Gastrocnemius medialis (tissue), 4 donors: ENCODE measurements around the gene MEGF8. TPM values are rescaled to one million over a fixed set of nuclear protein-coding genes. Genes with fewer than 3 reads are reported as not detected.
A peak's percentile ranks its signal among the peaks of the same experiment; 100 is the strongest.

ENCODE experiments used
- ATAC-seq, 2 donors: fragments of 150-250 bp; one replicate each; pipeline ENCODE4 v1.9.1; 2016
- DNase-seq, 2 donors: peaks; one replicate each; pipeline ENCODE4 v3.0.0-alpha.2; 2019
- H3K27ac ChIP-seq, 4 donors: fragments of 200-600 bp; sonication (generic); 1 replicate in 1 of 4; 2 replicates in 3 of 4; pipeline ENCODE4 v1.5.1; 2016 to 2018; ENCODE audit warnings: mild to moderate bottlenecking in 2 of 4, moderate library complexity in 1 of 4
- H3K27me3 ChIP-seq, 3 donors: fragments of 200-600 bp; sonication (generic) in 2 of 3; 1 replicate in 1 of 3; 2 replicates in 2 of 3; pipeline versions ENCODE4 v1.5.1 to v1.6.0; 2016 to 2019; ENCODE audit warnings: mild to moderate bottlenecking in 1 of 3, moderate library complexity in 1 of 3
- H3K36me3 ChIP-seq, 2 donors: fragments of 200-600 bp; sonication (generic) in 1 of 2; one replicate each; pipeline ENCODE4 v1.5.1; 2017 to 2018
- H3K4me1 ChIP-seq, 2 donors: fragments of 200-600 bp; sonication (generic) in 1 of 2; one replicate each; pipeline ENCODE4 v1.5.1; 2016 to 2017; ENCODE audit warnings: mild to moderate bottlenecking in 2 of 2
- H3K4me3 ChIP-seq, 4 donors: fragments of 200-600 bp; sonication (generic) in 3 of 4; 1 replicate in 1 of 4; 2 replicates in 3 of 4; pipeline ENCODE4 v1.5.1; 2016 to 2019; ENCODE audit warnings: mild to moderate bottlenecking in 2 of 4
- H3K9me3 ChIP-seq, 3 donors: fragments of 200-600 bp; sonication (generic) in 2 of 3; 1 replicate in 1 of 3; 2 replicates in 2 of 3; pipeline ENCODE4 v1.5.1; 2016 to 2019
- CTCF ChIP-seq, 5 experiments: fragments of 450-650 bp in 3 of 5; fragments of 200-600 bp in 2 of 5; sonication (generic) in 2 of 5; IDR thresholded peaks in 4 of 5; conservative IDR thresholded peaks in 1 of 5; 1 replicate in 4 of 5; 2 replicates in 1 of 5; pipeline ENCODE4 v1.5.1; 2016 to 2019; ENCODE audit warnings: antibody characterized with exemption in 5 of 5, mild to moderate bottlenecking in 3 of 5, moderate library complexity in 3 of 5
- POLR2A ChIP-seq, 2 donors: fragments of 450-650 bp; IDR thresholded peaks; one replicate each; pipeline ENCODE4 v1.6.1; 2017; ENCODE audit warnings: antibody characterized with exemption in 2 of 2, mild to moderate bottlenecking in 2 of 2, moderate library complexity in 2 of 2
- in situ Hi-C, 4 donors: fragments of 200-750 bp; cut with MboI; loops; one replicate each; pipeline versions ENCODE4 v1.15.0 to v1.8.0; 2017; ENCODE audit warnings: low sequenced_read_pairs in 4 of 4
- intact Hi-C: fragments of 100-400 bp; cut with DNase I; formaldehyde crosslinking; loops from one replicate; pipeline ENCODE4 v1.15.1; 2023; ENCODE audit warnings: low total_unique reads
- total RNA-seq, 4 donors: library from RNA; depleted of rRNA; stranded (reverse); fragments of >200 nt; gene quantifications; one replicate each; pipeline versions ENCODE4 v1.1.0 to v1.2.3, GENCODE V29; 2016

The MEGF8 gene
- total RNA-seq, 4 donors from 2014 or later: 7.3 to 12.3 (median 10.3) TPM

GRCh38 chr19:42295831-42296525 lies 29.5 kb upstream of the MEGF8 start:
- Histone ChIP-seq H3K27ac (no peak overlapping the region), H3K9me3 (no peaks in the 10 kb centered on the region), H3K4me3 (no peak overlapping the region), H3K4me1 (no peaks in the 10 kb centered on the region), H3K36me3 (peaks cover 0 to 41% of the 10 kb centered on the region in 2 donors), H3K27me3 (no peaks in the 10 kb centered on the region)
- ATAC-seq: peak; percentile 64 to 84
- intact Hi-C loops: loop anchor here (1.0 kb wide), 1 partner anchor 50 kb away; no protein-coding TSS in a partner anchor
- DNase-seq: peak; percentile 55 to 74
- no peak for TF ChIP-seq POLR2A (IDR thresholded peaks at IDR 0.05)
- TF ChIP-seq CTCF (IDR thresholded peaks at IDR 0.05 in 4 of 5, conservative IDR thresholded peaks at IDR 0.05 in 1 of 5): peak; percentile 84 to 98 (median 92)
- in situ Hi-C loops: no loop called here

- in situ Hi-C loops: no loop called here
- no peak overlapping the region for H3K4me3 ChIP-seq
- intact Hi-C loops: no loop called here
- ATAC-seq (no peak), DNase-seq (no peak)
- TF ChIP-seq CTCF (IDR thresholded peaks at IDR 0.05 in 4 of 5, conservative IDR thresholded peaks at IDR 0.05 in 1 of 5) (no peak), POLR2A (IDR thresholded peaks at IDR 0.05) (no peak)
- no peaks in the 10 kb centered on the region for H3K27me3 ChIP-seq
- H3K36me3 ChIP-seq: peaks cover 0 to 33% of the 10 kb centered on the region in 2 donors
- no peak overlapping the region for H3K27ac ChIP-seq
- peaks cover 2 to 7% of the 10 kb centered on the region in 2 donors for H3K4me1 ChIP-seq
- no peaks in the 10 kb centered on the region for H3K9me3 ChIP-seq
Observed at GRCh38 chr19:42297039-42297438, 28.4 kb upstream of the MEGF8 start.

- intact Hi-C loops: loop anchor here (1.0 to 5.0 kb wide), 2 partner anchors 17 to 169 kb away; partner anchors contain the start of gene POU2F2
- ATAC-seq (peak; percentile 4 to 14), DNase-seq (no peak)
- peak within 1 kb of the TSS; percentile 58 to 80 (median 67) for H3K4me3 ChIP-seq
- TF ChIP-seq CTCF (IDR thresholded peaks at IDR 0.05 in 4 of 5, conservative IDR thresholded peaks at IDR 0.05 in 1 of 5) (no peak), POLR2A (IDR thresholded peaks at IDR 0.05) (no peak)
- H3K4me1 ChIP-seq: peaks cover 16 to 18% of the 10 kb centered on the region in 2 donors
- no peaks in the 10 kb centered on the region for H3K9me3 ChIP-seq
- in situ Hi-C loops: loop anchor here in 1 of 4 donors (25.0 kb wide), 1 partner anchor 164 kb away; the partner anchor contains the start of gene POU2F2
- H3K36me3 ChIP-seq: no peaks in the 10 kb centered on the region
- peak within 1 kb of the TSS; percentile 41 to 78 (median 62) for H3K27ac ChIP-seq
- H3K27me3 ChIP-seq: no peaks in the 10 kb centered on the region
Observed at GRCh38 chr19:42301646-42302203, 23.7 kb upstream of the MEGF8 start, which contains the start of gene PRR19. PRR19 (plus strand) TSS chr19:42302132; CDS start chr19:42309585, 7,453 bp downstream.

- ATAC-seq: peak; percentile 41 to 64
- TF ChIP-seq CTCF (IDR thresholded peaks at IDR 0.05 in 4 of 5, conservative IDR thresholded peaks at IDR 0.05 in 1 of 5) (no peak), POLR2A (IDR thresholded peaks at IDR 0.05) (no peak)
- intact Hi-C loops: loop anchor here (5.0 kb wide), 1 partner anchor 171 kb away; the partner anchor contains the start of gene POU2F2
- Histone ChIP-seq H3K36me3 (no peaks in the 10 kb centered on the region), H3K4me1 (peaks cover 16 to 18% of the 10 kb centered on the region in 2 donors), H3K27ac (peak overlapping the region in 3 of 4 donors; percentile 38 to 78 (median 58)), H3K27me3 (no peaks in the 10 kb centered on the region), H3K4me3 (peak overlapping the region; percentile 58 to 80 (median 67)), H3K9me3 (no peaks in the 10 kb centered on the region)
- DNase-seq: peak in 1 of 2 donors; percentile 58
- in situ Hi-C loops: loop anchor here in 1 of 4 donors (25.0 kb wide), 1 partner anchor 166 kb away; the partner anchor contains the start of gene POU2F2
Observed at GRCh38 chr19:42303101-42303464, 22.4 kb upstream of the MEGF8 start.
